Erythroblast (primary cell): ENCODE measurements around the gene OSBPL3.

ENCODE experiments used
- GATA1 ChIP-seq: IDR thresholded peaks from 2 replicates; pipeline ENCODE4 v1.6.1; 2011; ENCODE audit warnings: low read depth, mild to moderate bottlenecking, control low read depth, low read length, moderate library complexity
- POLR2A ChIP-seq: IDR thresholded peaks from 2 replicates; pipeline ENCODE4 v1.6.1; 2011; ENCODE audit warnings: mild to moderate bottlenecking, low read length

- TF ChIP-seq GATA1: no peak
- no peak for TF ChIP-seq POLR2A
These were observed 45.3 kb upstream of the OSBPL3 start for GRCh38 chr7:25025218-25025671.
